SW 1271 (cell line): ENCODE data around the gene GCC1.
A peak's percentile ranks its signal among the peaks of the same experiment; 100 is the strongest.

Source experiments
- DNase-seq, 2 experiments: peaks; one replicate each; lab custom pipeline; 2025; lab: John Stamatoyannopoulos, UW

GCC1 gene, protein sequence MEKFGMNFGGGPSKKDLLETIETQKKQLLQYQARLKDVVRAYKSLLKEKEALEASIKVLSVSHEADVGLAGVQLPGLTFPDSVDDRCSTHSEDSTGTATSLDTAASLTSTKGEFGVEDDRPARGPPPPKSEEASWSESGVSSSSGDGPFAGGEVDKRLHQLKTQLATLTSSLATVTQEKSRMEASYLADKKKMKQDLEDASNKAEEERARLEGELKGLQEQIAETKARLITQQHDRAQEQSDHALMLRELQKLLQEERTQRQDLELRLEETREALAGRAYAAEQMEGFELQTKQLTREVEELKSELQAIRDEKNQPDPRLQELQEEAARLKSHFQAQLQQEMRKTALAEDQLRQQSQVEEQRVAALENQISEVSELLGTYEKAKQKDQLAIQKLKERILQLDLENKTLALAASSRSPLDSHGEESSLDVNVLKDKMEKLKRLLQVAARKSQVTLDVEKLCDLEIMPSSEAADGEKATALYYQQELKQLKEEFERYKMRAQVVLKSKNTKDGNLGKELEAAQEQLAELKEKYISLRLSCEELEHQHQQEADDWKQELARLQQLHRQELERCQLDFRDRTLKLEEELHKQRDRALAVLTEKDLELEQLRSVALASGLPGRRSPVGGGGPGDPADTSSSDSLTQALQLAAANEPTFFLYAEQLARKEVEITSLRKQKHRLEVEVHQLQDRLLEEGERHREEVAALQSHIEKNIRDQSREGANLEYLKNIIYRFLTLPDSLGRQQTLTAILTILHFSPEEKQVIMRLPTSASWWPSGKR

DNA sequence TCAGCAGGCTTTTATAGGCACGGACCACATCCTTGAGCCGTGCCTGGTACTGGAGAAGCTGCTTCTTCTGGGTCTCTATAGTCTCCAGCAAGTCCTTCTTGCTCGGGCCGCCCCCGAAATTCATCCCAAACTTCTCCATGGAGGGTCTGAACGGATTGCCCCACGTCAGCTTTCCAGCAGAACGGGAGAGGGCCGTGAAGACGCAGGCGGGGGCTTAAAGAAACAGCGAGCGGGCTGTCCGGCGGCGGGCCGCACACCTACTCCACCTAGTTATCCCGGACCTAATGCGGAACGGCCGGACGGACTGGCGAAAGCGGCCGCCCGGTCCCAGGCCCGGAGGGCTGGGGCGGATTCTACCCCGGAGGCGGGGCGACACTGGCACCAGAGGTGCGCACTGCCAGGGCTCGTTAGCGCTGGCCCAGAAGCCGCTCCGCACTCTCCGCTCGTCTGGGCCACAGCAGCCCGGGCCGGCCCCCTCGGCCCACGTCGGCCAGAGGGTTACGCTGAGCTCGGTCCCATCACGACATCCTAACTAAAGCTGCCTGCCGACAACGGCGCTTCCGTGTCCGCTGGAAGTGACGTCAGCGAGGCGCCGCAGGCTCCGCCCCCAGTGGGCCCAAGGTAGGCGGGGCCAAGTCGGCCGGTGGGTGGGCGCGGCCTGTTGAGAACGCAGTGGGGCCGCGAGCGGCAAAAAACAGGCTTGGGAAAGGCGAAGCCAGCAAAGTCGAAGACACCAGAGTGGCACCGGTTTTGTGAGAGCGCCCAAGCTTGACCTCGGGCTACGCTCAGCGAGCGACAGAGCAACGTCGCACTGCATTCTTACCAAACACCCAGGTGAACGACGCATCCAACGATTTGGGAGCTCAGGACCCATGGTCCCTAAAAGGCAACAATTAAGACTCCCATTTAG, at the start of gene GCC1:
Gene GCC1 (minus strand): TSS at position 553 of the 910 bp plus-strand sequence. CDS start 414 bp downstream, at position 139.
- peak; percentile 40 to 75 for DNase-seq

DNA sequence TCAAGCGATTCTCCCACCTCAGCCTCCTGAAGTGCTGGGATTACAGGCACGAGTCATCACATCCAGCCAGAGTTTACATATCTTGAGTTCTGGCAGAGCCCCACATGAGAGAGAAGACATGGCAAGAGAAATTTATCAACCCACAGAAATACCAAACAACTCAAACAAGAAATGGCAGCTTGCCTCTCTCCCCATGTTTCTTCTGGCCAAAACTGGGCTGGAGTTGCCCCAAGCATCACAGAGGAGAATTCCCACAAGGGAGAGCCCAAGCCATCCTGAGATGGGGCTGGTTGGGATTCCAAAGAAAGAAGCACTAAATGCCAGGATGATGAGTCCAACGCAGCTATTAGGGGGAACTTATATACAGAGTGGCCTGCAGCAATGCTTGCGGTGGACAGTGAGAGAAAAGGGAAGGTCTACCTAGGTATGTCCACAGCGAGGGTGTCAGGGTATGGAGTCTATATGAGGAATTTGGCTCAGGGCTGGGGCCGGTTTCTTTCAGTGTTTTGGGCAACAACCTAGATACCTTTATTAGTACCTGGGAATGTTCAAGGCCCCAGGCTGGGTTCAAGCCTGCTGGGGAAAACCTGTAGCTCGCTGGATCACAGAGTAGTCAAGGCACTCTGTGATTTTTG, 47.0 kb upstream of the GCC1 start:
- no peak for DNase-seq

DNA sequence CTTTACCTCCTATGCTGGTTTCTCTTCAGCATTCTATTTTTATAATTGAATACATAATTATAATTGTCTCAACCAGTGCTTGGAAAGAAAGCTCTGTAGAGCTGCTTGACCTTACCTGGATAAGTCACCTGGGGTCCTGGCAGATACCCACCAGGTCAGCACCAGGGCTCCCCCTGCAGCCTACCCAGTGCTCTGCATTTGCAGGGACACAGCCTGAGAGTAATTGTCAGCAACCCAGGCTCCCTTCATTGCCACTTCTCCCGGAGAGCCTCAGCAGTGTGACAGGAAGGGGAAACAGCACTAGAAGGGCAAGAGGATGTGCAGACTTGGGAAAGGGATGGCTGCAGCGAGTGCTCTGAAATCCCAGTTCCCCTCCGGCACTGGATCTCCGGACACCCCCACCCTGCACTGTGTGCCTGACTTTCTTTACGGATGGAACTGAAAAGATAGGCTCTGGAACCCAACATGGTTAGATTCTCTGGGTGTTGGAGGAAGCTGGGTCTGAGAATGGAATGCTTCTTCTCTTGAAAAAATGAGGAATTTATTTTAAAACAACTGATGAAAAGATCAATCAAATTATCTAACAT, 44.0 kb upstream of the GCC1 start:
- DNase-seq, result no peak

DNA sequence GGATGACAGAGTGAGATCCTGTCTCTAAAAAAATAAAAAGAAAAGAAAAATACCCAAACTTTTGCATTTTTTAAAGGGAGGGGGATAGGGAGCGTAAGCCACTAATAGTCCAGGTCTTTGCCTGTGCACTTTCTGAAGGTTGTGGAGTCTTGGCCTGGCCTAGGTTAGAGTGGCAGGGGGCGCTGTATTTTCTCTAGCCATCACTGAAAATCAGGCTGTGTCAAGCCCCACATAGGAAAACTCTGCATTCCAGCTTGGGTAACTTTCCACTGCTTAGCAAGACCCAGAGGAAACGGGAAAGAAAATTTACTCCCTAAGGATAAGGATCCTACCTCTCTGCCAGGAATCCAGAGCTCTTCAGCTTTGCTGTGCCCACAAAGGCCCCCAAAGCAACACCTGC, 43.0 kb upstream of the GCC1 start:
- no peak for DNase-seq

DNA sequence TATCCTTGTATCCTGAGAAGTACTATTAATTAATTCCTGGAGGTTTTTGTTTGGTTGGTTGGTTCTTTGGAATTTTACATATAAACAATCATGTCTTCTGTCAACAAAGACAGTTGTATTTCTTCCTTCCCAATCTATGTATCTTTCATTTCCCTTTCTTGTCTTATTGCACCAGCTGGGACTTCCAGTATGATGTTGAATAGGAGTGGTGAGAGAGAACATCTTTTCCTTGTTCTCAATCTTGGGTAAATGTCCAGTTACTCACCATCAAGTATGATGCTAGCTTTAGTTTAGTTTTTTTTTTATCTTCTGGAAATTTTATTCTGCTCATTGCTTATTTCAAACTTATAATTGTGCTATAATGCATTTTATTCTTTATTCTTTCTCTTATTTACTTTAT, 39.9 kb upstream of the GCC1 start:
- no peak for DNase-seq

DNA sequence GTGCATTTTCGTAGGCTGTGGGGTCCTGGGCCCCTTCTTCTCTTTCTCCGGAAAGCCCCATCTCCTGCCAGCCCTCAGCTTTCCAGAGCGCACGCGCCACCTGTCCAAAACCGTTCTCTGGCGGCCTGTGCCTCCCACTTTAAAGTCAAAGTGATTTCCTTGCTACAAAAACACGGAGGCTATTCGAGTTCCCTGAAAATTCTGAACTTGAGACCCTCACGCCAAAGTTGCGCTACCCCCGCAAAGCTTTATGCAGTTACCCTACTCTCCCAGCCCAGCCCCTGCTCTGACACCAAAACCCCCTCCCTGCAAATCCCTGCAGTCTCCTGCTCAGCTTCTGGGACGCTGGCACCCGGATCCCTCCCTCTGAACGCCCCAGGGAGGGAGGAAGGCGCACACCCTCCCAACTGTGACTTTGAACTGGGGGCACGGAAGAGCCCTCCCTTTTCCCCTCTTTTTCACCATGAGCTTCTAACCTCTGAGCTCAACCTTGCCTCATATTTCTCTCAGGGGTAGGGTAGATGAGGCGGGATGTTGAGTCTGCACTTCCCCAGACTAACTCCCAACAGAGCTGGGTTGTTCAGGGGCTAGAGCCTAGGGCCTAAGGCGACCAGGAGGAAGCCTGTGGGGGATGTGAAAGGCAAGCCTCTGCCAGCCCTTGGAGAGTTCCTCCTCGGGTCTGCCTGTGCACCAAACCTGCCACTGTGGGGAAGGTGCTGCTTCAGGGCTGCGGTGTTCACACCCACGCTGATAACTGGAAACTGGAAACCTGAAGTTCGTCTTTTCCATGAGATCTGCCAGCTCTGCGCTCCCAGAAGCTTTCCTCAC, 35.2 kb upstream of the GCC1 start:
- no peak for DNase-seq

DNA sequence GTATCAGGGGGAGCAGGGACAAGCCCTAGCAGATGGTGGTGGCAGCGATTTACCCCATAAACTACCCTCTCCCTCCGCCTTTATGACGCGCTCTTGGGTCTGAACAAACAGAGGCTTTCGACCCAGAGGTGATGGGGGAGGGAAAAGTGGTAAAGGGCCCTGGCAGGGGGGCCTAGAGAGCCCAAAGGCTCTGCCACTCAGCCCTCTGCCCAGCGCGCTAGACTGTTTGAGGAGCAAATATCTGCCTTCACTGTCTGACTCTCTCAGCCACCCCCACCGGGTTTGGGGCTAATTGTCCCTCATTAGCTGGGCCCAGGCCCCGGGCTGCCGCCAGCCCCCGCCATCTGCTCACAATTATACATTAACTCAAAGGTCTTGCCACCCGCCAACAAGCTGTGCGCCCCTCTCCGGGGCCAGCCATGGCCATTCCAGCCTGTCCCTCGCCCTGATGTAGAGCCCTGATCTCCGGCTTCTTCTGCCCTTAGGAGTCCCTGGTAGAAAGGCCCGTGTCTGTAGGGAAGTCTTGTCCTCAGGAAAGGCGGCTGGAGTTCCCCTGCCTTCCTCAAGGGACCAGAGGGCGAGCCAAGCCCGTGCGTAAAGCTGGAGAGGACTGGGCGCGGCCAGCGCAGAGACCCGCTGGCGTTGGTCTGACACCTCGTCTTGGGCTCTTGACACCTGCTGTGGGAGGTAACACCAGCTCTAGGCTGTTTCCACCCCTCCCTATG, 34.4 kb upstream of the GCC1 start:
- no peak for DNase-seq

DNA sequence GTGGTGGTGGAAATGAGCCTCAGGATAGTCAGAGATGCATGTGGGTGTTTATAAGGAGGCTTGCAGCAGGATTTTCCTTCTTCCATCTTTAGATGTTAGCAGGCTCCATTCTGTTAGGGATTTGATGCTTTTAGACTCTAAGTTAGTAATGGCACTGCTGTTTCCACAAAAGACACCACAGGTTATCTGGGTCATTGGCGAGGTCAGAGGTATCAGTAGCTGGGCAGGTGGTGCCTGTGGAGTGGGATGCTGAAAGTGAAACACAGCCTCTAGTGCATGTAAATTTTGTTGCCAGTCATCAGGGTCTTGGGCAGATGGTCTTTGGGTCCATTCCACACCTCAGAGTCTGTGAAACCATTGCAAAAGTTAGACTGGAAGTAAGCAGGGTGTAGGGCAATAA, 33.4 kb upstream of the GCC1 start:
- no peak for DNase-seq

DNA sequence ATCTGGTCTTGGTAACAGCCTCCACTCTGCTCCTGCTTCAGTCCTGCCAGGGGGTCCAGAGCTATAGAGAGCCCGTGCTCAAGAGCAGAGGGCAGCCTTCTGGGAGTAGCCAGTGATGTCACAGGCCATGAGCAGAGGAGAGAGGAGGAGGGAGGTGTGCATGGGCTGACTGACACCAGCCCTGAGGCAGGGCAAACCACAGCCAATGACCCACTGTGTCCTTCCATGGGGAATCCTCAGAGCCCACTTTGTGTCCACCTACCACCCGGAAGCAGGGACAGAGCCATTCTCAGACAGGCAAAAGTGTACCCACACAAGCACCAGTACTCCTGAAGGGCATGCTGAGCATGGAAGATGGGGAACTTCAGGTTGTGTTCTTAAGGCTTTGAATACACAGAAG, 32.6 kb upstream of the GCC1 start, which contains the start of gene PAX4:
Gene PAX4 (minus strand): TSS at position 101 of the 400 bp plus-strand sequence. CDS start 2,214 bp downstream, outside the sequence.
- DNase-seq, result no peak

DNA sequence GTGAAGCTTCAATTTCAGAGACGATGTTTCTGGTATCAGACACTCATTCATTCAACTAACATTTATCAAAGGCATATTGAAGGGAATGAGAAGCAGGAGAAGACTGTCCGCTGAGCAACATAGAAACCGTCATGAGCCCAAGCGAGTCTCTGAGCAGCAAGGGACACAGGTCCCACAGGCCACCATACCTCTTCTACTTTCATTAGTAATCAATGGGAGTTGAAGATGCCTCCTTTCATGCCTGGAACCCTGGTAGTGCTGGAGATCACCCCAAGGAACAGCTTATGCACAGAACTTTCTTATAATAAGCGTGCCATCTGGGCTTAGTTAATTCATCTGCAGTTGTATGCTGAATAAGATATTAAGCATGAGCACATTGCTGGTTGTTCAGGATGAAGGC, 31.3 kb upstream of the GCC1 start:
- no peak for DNase-seq

DNA sequence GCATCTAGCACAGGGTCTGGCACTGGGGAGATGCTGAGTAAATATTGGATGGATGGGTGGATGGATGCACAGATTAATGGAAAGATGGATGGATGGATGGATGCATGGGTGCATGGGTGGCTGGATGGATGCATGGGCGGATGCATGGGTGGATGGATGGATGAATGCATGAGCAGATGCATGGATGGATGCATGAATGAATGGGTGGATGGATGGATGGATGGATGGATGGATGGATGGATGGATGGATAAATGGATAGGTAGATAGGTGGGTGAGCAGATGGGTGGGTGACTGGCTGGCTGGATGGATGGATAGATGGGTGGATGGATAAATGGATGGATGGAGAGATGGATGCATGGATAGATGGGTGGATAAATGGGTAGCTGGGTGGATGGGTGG, 26.9 kb upstream of the GCC1 start:
- no peak for DNase-seq

DNA sequence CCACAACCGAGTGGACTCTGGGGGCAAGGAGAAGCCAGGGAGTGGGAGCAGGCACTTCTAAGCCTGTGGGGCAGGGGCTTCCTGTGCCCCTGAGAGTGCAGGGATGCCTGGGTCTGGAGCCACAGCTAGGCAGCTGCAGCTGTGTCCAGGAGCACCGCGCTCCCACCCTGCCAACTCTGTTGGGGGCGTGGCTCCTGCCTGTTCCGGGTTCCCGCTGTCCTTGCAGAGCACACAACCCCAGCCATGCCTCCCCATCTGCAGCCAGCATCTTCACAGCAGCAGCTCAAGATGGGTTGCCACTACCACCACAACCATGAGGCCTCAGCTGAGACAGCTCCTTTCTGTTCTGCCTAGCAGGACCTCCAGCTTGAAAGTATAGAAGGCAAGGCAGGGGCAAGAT, 23.9 kb upstream of the GCC1 start:
- no peak for DNase-seq

DNA sequence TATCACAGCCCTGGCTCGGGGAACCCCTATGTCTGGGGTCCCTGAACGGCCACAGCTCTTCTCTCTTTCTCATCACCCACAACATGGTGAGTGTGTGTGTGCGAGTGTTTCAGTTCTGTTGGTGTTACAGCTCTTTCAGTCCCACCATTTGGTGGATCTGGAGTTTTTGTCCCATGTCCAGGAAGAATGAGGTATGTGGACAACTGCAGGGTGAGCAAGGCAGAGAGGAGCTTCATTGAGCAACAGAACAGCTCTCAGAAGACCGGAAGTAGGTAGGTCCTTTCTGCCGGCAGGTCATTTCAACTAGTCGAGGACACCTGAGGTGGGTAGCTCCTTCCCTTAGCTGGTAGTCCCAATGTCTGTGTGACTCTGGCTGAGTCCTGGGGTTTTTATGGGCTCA, 23.1 kb upstream of the GCC1 start:
- DNase-seq, result no peak

DNA sequence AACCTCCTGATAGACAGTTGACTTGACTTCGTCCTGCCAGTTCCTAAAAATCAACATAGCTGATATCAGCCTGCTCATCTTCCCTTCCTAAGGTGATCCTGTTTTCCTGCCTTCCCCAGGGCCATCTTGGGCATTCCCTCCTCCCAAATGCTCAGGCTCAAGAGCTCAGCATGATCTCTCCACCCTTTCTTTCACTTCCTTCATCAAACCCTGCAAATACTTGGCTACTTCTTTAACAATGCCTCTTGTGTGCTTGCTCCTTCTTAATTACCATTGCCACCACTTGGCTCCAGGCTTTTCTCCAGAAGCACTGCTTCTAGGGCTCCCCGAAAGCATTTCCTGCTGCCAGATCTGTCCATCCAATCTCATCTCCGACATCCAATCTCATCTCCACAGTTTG, 15.5 kb upstream of the GCC1 start:
- DNase-seq, result no peak

DNA sequence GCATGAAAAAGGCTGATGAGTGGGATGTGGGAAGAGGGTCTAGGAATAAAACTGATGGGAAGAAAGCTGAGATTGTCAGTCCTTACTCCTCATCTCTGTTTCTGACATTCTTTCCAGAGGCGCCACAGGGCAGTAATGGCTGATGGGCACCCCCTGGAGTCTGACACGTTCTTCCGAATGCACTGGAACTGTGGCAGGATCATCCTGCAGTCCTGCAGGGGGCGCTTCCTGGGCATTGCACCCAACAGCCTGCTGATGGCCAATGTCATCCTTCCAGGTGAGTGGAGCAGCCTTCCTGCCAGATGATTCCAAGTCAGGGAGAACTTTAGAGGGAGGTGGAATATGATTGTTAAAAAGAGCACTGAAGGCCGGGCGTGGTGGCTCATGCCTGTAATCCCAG, 12.9 kb upstream of the GCC1 start:
- DNase-seq, result no peak

DNA sequence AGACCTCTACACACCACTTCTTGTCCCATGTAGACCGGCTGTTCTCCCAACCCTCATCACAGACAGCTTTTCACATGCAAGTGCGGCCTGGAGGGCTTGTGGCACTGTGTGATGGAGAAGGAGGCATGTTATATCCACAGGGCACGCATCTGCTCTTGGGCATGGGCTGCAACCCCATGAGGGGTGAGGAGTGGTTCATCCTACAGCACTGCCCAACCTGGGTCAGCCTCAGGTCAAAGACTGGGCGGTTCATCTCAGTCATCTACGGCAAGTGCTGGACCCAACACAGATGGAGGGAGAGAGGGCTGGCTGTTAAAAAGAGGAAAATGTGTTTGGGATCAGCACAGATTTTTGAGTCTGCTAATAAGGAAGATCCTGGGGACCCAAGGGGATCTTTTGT, 10.3 kb upstream of the GCC1 start:
- DNase-seq, result no peak

DNA sequence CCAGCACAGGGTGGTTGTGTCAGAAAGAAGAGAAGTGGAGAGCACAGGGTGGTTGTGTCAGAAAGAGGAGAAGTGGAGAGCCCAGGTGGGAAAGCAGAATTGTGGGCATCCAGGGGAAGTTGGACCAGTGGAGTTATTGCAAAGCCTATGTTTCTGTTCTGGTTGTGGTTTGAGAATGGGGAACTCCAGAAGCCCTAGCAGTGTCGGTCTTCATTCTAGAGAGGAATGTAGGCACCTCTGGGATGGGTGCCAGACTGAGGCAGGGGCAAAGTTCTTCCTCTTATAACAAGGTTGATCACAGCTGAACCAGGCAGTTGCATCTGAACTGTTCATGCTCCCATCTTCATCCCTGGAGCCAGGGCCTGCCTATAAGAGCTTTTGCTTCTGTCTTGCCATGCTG, 9.1 kb upstream of the GCC1 start:
- no peak for DNase-seq

DNA sequence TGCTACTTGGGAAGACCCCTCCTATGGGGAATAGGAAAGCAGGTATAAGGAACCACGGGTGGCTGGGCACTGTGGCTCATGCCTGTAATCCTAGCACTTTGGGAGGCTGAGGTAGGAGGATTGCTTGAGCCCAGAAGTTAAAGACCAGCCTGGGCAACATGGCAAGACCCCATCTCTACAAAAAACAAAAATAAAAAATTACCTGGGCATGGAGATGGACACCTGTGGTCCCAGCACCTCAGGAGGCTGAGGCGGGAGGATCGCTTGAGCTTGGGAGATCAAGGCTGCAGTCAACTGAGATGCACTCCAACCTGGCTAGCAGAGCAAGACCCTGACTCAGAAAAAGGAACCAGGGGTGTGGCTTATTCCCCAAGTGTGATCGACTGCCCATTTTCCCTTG, 7.2 kb upstream of the GCC1 start:
- DNase-seq, result no peak

DNA sequence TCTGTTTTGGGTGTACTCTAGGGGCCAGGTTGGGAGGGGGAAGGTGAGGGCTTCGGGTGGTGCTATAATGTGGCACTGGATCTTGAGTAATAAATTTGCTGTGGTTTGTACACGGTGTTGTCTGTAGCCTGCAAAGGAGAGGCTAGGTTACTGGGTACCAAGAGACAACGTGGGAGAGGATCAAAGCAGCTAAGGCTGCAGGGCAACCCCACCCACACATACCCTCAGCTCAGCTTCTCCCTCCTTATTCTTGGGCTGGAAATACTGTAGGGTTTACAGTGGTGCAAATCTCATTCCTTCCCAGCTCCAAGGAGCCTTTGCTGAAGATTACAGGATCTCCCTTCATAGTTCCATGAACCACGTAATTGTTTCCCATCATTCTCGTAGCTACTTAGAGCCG, 6.2 kb upstream of the GCC1 start:
- DNase-seq, result no peak

DNA sequence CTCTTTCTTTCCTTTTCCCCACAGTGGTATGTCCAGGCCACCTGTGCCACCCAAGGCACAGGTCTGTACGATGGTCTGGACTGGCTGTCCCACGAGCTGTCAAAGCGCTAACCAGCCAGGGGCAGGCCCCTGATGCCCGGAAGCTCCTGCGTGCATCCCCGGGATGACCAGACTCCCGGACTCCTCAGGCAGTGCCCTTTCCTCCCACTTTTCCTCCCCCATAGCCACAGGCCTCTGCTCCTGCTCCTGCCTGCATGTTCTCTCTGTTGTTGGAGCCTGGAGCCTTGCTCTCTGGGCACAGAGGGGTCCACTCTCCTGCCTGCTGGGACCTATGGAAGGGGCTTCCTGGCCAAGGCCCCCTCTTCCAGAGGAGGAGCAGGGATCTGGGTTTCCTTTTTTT, 5.8 kb upstream of the GCC1 start:
- DNase-seq, result no peak
